ENCODE measurements around the gene PDHB.

- TF ChIP-seq POLR2A (IDR thresholded peaks at IDR 0.05) (no peak), EP300 (IDR thresholded peaks at IDR 0.05) (no peak)
- TF ChIP-seq, protein P1, sequence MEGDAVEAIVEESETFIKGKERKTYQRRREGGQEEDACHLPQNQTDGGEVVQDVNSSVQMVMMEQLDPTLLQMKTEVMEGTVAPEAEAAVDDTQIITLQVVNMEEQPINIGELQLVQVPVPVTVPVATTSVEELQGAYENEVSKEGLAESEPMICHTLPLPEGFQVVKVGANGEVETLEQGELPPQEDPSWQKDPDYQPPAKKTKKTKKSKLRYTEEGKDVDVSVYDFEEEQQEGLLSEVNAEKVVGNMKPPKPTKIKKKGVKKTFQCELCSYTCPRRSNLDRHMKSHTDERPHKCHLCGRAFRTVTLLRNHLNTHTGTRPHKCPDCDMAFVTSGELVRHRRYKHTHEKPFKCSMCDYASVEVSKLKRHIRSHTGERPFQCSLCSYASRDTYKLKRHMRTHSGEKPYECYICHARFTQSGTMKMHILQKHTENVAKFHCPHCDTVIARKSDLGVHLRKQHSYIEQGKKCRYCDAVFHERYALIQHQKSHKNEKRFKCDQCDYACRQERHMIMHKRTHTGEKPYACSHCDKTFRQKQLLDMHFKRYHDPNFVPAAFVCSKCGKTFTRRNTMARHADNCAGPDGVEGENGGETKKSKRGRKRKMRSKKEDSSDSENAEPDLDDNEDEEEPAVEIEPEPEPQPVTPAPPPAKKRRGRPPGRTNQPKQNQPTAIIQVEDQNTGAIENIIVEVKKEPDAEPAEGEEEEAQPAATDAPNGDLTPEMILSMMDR (IDR thresholded peaks at IDR 0.05): no peak
These were observed 12.6 kb downstream of the PDHB start for GRCh38 chr3:58421004-58421403.
